NCI-H748 treated with DMSO at 0.1 percent for 48 hours (cell line): ENCODE measurements around the gene ZKSCAN2.

ENCODE experiments used
- DNase-seq: peaks from one replicate; lab custom pipeline; 2025; lab: John Stamatoyannopoulos, UW

ZKSCAN2 gene

GRCh38 chr16:25257470-25257955 is at the start of gene ZKSCAN2:
Gene ZKSCAN2, minus strand, starts transcription at chr16:25257845. Its CDS starts 718 bp downstream, at chr16:25257127.
- DNase-seq: peak; percentile 69

- DNase-seq: no peak
Observed at GRCh38 chr16:25299792-25300590, 42.3 kb upstream of the ZKSCAN2 start.

GRCh38 chr16:25298165-25298872 is 40.7 kb upstream of the ZKSCAN2 start:
- DNase-seq: no peak

- DNase-seq: no peak
Observed at GRCh38 chr16:25297151-25297787, 39.6 kb upstream of the ZKSCAN2 start.

GRCh38 chr16:25291580-25291979 is 33.9 kb upstream of the ZKSCAN2 start:
- no peak for DNase-seq

GRCh38 chr16:25289466-25289865 is 31.8 kb upstream of the ZKSCAN2 start:
- DNase-seq: no peak

GRCh38 chr16:25279491-25279890 is 21.8 kb upstream of the ZKSCAN2 start:
- DNase-seq: no peak

- no peak for DNase-seq
Observed at GRCh38 chr16:25271421-25271820, 13.8 kb upstream of the ZKSCAN2 start.

- peak; percentile 58 for DNase-seq
Observed at GRCh38 chr16:25270577-25270976, 12.9 kb upstream of the ZKSCAN2 start.

- no peak for DNase-seq
Observed at GRCh38 chr16:25269879-25270278, 12.2 kb upstream of the ZKSCAN2 start.

GRCh38 chr16:25265968-25266367 is 8.3 kb upstream of the ZKSCAN2 start:
- DNase-seq: no peak

GRCh38 chr16:25264597-25264996 is 7.0 kb upstream of the ZKSCAN2 start:
- DNase-seq: no peak

- DNase-seq: no peak
Observed at GRCh38 chr16:25260416-25260815, 2.8 kb upstream of the ZKSCAN2 start.

GRCh38 chr16:25258861-25259179 is 1.2 kb upstream of the ZKSCAN2 start:
- DNase-seq: no peak

GRCh38 chr16:25257956-25258860 is 563 bp upstream of the ZKSCAN2 start:
- peak; percentile 69 for DNase-seq

GRCh38 chr16:25256695-25257469 is 763 bp downstream of the ZKSCAN2 start:
- no peak for DNase-seq

GRCh38 chr16:25253322-25253721 is 4.3 kb downstream of the ZKSCAN2 start:
- DNase-seq: no peak

- no peak for DNase-seq
Observed at GRCh38 chr16:25250467-25250866, 7.2 kb downstream of the ZKSCAN2 start.

GRCh38 chr16:25235991-25236390 is 21.7 kb downstream of the ZKSCAN2 start:
- no peak for DNase-seq

- no peak for DNase-seq
Observed at GRCh38 chr16:25228372-25228771, 29.3 kb downstream of the ZKSCAN2 start.

GRCh38 chr16:25224731-25225319 is 32.8 kb downstream of the ZKSCAN2 start:
- DNase-seq: no peak
